ENCODE measurements around the gene NEK9. TPM values are rescaled to one million over a fixed set of nuclear protein-coding genes. Genes with fewer than 3 reads are reported as not detected.

The NEK9 gene
- total and polyA plus RNA-seq, 2 experiments from 2014 or later, result 16.3 to 31.1 TPM

- no peak overlapping the region for H3K27ac Mint-ChIP-seq
- no peaks in the 10 kb centered on the region for H3K27me3 Mint-ChIP-seq (ENCODE audit: insufficient read depth, low read depth, poor library complexity)
- peaks cover 22% of the 10 kb centered on the region; the same call in 2 of the 3 replicates for H3K4me1 Mint-ChIP-seq
- Histone ChIP-seq H3K36me3 (ENCODE audit: insufficient read depth) (0 out of 2 replicates have a peak, but pooled peaks cover 5% of the 10 kb centered on the region), H3K4me1 (ENCODE audit: insufficient read depth) (peaks cover 11% of the 10 kb centered on the region; the same call in 1 of the 2 replicates), H3K79me2 (replicated peaks; ENCODE audit: insufficient read depth) (peaks cover 77% of the 10 kb centered on the region), H3K27ac (ENCODE audit: low read depth) (no peak overlapping the region), H3K9me2 (ENCODE audit: insufficient read depth) (no peaks in the 10 kb centered on the region), H3K4me2 (no peak overlapping the region), H2AFZ (no peak overlapping the region), H3K4me3 (no peak overlapping the region), H3F3A (replicated peaks; ENCODE audit: low read depth) (no peaks in the 10 kb centered on the region), H4K20me1 (replicated peaks; ENCODE audit: insufficient read depth) (peaks cover 26% of the 10 kb centered on the region; the same call in 1 of the 2 replicates), H3K27me3 (ENCODE audit: insufficient read depth) (no peaks in the 10 kb centered on the region)
- no peaks in the 10 kb centered on the region for H3K9me3 Mint-ChIP-seq
- no peak for DNase-seq (ENCODE audit: low spot score)
- no peak overlapping the region for H3K4me3 Mint-ChIP-seq
- 0 out of 3 replicates have a peak, but pooled peaks cover 4% of the 10 kb centered on the region for H3K36me3 Mint-ChIP-seq (ENCODE audit: low read depth)
- ATAC-seq, result no peak
- no peak for TF ChIP-seq EZH2 (IDR thresholded peaks at IDR 0.05; ENCODE audit: low read depth, unreplicated experiment)
- no peak for TF ChIP-seq POLR2AphosphoS5 (IDR thresholded peaks at IDR 0.05; ENCODE audit: low read depth)
- TF ChIP-seq ZNF462 (CRISPR knock-in tag; IDR thresholded peaks at IDR 0.05), result no peak
- no peak for TF ChIP-seq STAT1 (IDR thresholded peaks at IDR 0.05; ENCODE audit: unreplicated experiment)
- no peak for TF ChIP-seq ZNF331 (CRISPR knock-in tag; IDR thresholded peaks at IDR 0.05; ENCODE audit: low read depth)
- TF ChIP-seq JUNB (IDR thresholded peaks at IDR 0.05; ENCODE audit: unreplicated experiment), result no peak
- no peak for TF ChIP-seq EZH2phosphoT487 (IDR thresholded peaks at IDR 0.05; ENCODE audit: unreplicated experiment)
- no peak for TF ChIP-seq REST (IDR thresholded peaks at IDR 0.05; ENCODE audit: unreplicated experiment)
- TF ChIP-seq CREB1 (CRISPR knock-in tag; IDR thresholded peaks at IDR 0.05; ENCODE audit: low read depth), result no peak
- no peak for TF ChIP-seq CTCF (conservative IDR thresholded peaks at IDR 0.05; ENCODE audit: low read depth in 2 of 2)
- TF ChIP-seq ETS1 (IDR thresholded peaks at IDR 0.05), result no peak
- no peak for TF ChIP-seq NANOG (IDR thresholded peaks at IDR 0.05; ENCODE audit: borderline replicate concordance)
- no peak for TF ChIP-seq ZNF114 (CRISPR knock-in tag; IDR thresholded peaks at IDR 0.05)
Measured at GRCh38 chr14:75156111-75156510, 29.3 kb upstream of the NEK9 start.
